ENCODE results near the gene ACTA1.

DNA sequence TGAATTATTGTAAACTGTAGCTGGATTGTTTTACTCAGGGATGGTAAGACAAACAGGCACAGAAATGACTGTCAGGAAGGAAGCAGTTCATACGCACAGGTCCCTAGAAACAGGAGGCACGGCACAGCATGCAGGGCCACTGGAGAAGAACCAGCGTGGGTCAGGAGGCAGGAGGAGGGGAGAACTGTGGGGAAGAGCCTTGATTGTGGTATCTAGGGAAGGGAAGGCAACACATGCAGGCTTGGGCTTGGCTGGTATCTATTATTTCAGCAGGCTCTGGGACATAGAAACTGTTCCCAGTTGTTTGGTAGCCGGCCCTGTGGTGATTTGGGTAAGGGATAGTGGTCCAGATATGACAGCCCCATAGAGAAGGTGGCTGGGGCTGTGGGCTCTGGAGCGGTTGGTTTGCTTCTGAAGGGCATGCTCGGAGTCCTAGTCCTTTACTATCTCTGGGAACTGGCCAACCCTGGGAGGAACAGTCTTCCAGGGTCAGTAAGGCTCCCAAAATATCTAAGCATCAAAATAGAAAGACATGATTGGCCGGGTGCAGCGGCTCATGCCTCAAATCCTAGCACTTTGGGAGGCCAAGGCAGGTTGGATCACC lies 47.9 kb downstream of the ACTA1 start:
- TF ChIP-seq, protein P1, sequence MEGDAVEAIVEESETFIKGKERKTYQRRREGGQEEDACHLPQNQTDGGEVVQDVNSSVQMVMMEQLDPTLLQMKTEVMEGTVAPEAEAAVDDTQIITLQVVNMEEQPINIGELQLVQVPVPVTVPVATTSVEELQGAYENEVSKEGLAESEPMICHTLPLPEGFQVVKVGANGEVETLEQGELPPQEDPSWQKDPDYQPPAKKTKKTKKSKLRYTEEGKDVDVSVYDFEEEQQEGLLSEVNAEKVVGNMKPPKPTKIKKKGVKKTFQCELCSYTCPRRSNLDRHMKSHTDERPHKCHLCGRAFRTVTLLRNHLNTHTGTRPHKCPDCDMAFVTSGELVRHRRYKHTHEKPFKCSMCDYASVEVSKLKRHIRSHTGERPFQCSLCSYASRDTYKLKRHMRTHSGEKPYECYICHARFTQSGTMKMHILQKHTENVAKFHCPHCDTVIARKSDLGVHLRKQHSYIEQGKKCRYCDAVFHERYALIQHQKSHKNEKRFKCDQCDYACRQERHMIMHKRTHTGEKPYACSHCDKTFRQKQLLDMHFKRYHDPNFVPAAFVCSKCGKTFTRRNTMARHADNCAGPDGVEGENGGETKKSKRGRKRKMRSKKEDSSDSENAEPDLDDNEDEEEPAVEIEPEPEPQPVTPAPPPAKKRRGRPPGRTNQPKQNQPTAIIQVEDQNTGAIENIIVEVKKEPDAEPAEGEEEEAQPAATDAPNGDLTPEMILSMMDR (IDR thresholded peaks at IDR 0.05; ENCODE audit: borderline replicate concordance, extremely low read depth, low read length, poor library complexity, severe bottlenecking): no peak
- no peak for TF ChIP-seq EZH2 (IDR thresholded peaks at IDR 0.05; ENCODE audit: borderline replicate concordance, low read depth, low read length, severe bottlenecking)

All from DND-41 (cell line).